Activated naive CD4-positive, alpha-beta T cell treated with anti-CD3 and anti-CD28 coated beads, Interleukin-2, amount 10 ng/mL, durations not matched to agents 7 days and 5 days (primary cell): ENCODE measurements around the gene GRIK1.

Experiments
- CTCF ChIA-PET: fragments of 350-600 bp; sonication (Branson Sonifier 250); formaldehyde crosslinking; loops from one replicate; lab custom pipeline; 2021; ENCODE audit warnings: antibody characterized with exemption; lab: Charles Lee
- DNase-seq: peaks from one replicate; pipeline ENCODE4 v3.0.0-alpha.2; 2020
- H3K27ac Mint-ChIP-seq: one replicate; pipeline ENCODE4 v1.8.0; 2021; ENCODE audit warnings: mild to moderate bottlenecking, moderate library complexity, mixed read lengths
- H3K27me3 Mint-ChIP-seq: one replicate; pipeline ENCODE4 v1.8.0; 2021; ENCODE audit warnings: mild to moderate bottlenecking, mixed read lengths
- H3K36me3 Mint-ChIP-seq: one replicate; pipeline ENCODE4 v1.8.0; 2021; ENCODE audit warnings: mixed read lengths
- H3K4me1 Mint-ChIP-seq: one replicate; pipeline ENCODE4 v1.8.0; 2021; ENCODE audit warnings: mixed read lengths
- H3K4me3 Mint-ChIP-seq: one replicate; pipeline ENCODE4 v1.8.0; 2021; ENCODE audit warnings: mild to moderate bottlenecking, moderate library complexity, mixed read lengths
- H3K9me3 Mint-ChIP-seq: one replicate; pipeline ENCODE4 v1.8.0; 2021; ENCODE audit warnings: mixed read lengths

Gene GRIK1

GRCh38 chr21:29829564-29830275 is 110.1 kb downstream of the GRIK1 start:
- Mint-ChIP-seq H3K27me3 (no peaks in the 10 kb centered on the region), H3K4me3 (no peak overlapping the region), H3K9me3 (peaks cover 3% of the 10 kb centered on the region), H3K27ac (no peak overlapping the region), H3K4me1 (no peaks in the 10 kb centered on the region), H3K36me3 (no peaks in the 10 kb centered on the region)
- DNase-seq: no peak
- CTCF ChIA-PET: interaction anchor here (0.6 kb wide), 1 partner anchor 346 kb away, joined by 3 read pairs; no protein-coding TSS in a partner anchor

- H3K9me3 Mint-ChIP-seq: peaks cover 3% of the 10 kb centered on the region
- no peaks in the 10 kb centered on the region for H3K27me3 Mint-ChIP-seq
- no peaks in the 10 kb centered on the region for H3K4me1 Mint-ChIP-seq
- H3K36me3 Mint-ChIP-seq: no peaks in the 10 kb centered on the region
- CTCF ChIA-PET: no interaction called here
- H3K4me3 Mint-ChIP-seq: no peak overlapping the region
- DNase-seq: no peak
- H3K27ac Mint-ChIP-seq: no peak overlapping the region
Observed at GRCh38 chr21:29827647-29828046, 112.1 kb downstream of the GRIK1 start.

GRCh38 chr21:29827236-29827635 is 112.6 kb downstream of the GRIK1 start:
- Mint-ChIP-seq H3K9me3 (peaks cover 3% of the 10 kb centered on the region), H3K27me3 (no peaks in the 10 kb centered on the region), H3K27ac (no peak overlapping the region), H3K4me1 (no peaks in the 10 kb centered on the region), H3K4me3 (no peak overlapping the region), H3K36me3 (no peaks in the 10 kb centered on the region)
- CTCF ChIA-PET: no interaction called here
- DNase-seq: no peak

- Mint-ChIP-seq H3K9me3 (no peaks in the 10 kb centered on the region), H3K4me3 (no peak overlapping the region), H3K27ac (no peak overlapping the region), H3K27me3 (no peaks in the 10 kb centered on the region), H3K36me3 (no peaks in the 10 kb centered on the region), H3K4me1 (no peaks in the 10 kb centered on the region)
- no peak for DNase-seq
- CTCF ChIA-PET: no interaction called here
Observed at GRCh38 chr21:29826386-29826785, 113.4 kb downstream of the GRIK1 start.

GRCh38 chr21:29825936-29826335 is 113.9 kb downstream of the GRIK1 start:
- Mint-ChIP-seq H3K9me3 (no peaks in the 10 kb centered on the region), H3K36me3 (no peaks in the 10 kb centered on the region), H3K27ac (no peak overlapping the region), H3K27me3 (no peaks in the 10 kb centered on the region), H3K4me1 (no peaks in the 10 kb centered on the region), H3K4me3 (no peak overlapping the region)
- no peak for DNase-seq
- CTCF ChIA-PET: no interaction called here

GRCh38 chr21:29825345-29825744 is 114.5 kb downstream of the GRIK1 start:
- CTCF ChIA-PET: no interaction called here
- no peaks in the 10 kb centered on the region for H3K4me1 Mint-ChIP-seq
- H3K27ac Mint-ChIP-seq: no peak overlapping the region
- no peak for DNase-seq
- H3K4me3 Mint-ChIP-seq: no peak overlapping the region
- no peaks in the 10 kb centered on the region for H3K27me3 Mint-ChIP-seq
- no peaks in the 10 kb centered on the region for H3K36me3 Mint-ChIP-seq
- no peaks in the 10 kb centered on the region for H3K9me3 Mint-ChIP-seq

GRCh38 chr21:29822064-29822463 is 117.7 kb downstream of the GRIK1 start:
- CTCF ChIA-PET: interaction anchor here (1.1 kb wide), 1 partner anchor 27 kb away, joined by 3 read pairs; no protein-coding TSS in a partner anchor
- Mint-ChIP-seq H3K27ac (no peak overlapping the region), H3K4me3 (no peak overlapping the region), H3K36me3 (no peaks in the 10 kb centered on the region), H3K4me1 (no peaks in the 10 kb centered on the region), H3K9me3 (no peaks in the 10 kb centered on the region), H3K27me3 (no peaks in the 10 kb centered on the region)
- no peak for DNase-seq

GRCh38 chr21:29821230-29821629 is 118.6 kb downstream of the GRIK1 start:
- no peak overlapping the region for H3K4me3 Mint-ChIP-seq
- CTCF ChIA-PET: no interaction called here
- H3K27me3 Mint-ChIP-seq: no peaks in the 10 kb centered on the region
- H3K27ac Mint-ChIP-seq: no peak overlapping the region
- H3K9me3 Mint-ChIP-seq: no peaks in the 10 kb centered on the region
- DNase-seq: no peak
- no peaks in the 10 kb centered on the region for H3K4me1 Mint-ChIP-seq
- no peaks in the 10 kb centered on the region for H3K36me3 Mint-ChIP-seq

GRCh38 chr21:29819675-29820326 is 120.0 kb downstream of the GRIK1 start:
- no peak for DNase-seq
- Mint-ChIP-seq H3K27me3 (no peaks in the 10 kb centered on the region), H3K4me3 (no peak overlapping the region), H3K27ac (no peak overlapping the region), H3K9me3 (no peaks in the 10 kb centered on the region), H3K4me1 (no peaks in the 10 kb centered on the region), H3K36me3 (no peaks in the 10 kb centered on the region)
- CTCF ChIA-PET: no interaction called here

GRCh38 chr21:29818383-29818921 is 121.3 kb downstream of the GRIK1 start:
- Mint-ChIP-seq H3K9me3 (no peaks in the 10 kb centered on the region), H3K36me3 (no peaks in the 10 kb centered on the region), H3K4me1 (no peaks in the 10 kb centered on the region), H3K27ac (no peak overlapping the region), H3K4me3 (no peak overlapping the region), H3K27me3 (no peaks in the 10 kb centered on the region)
- CTCF ChIA-PET: no interaction called here
- no peak for DNase-seq

- CTCF ChIA-PET: no interaction called here
- Mint-ChIP-seq H3K4me3 (no peak overlapping the region), H3K4me1 (no peaks in the 10 kb centered on the region), H3K36me3 (no peaks in the 10 kb centered on the region), H3K27me3 (no peaks in the 10 kb centered on the region), H3K9me3 (no peaks in the 10 kb centered on the region), H3K27ac (no peak overlapping the region)
- no peak for DNase-seq
Observed at GRCh38 chr21:29817450-29817849, 122.3 kb downstream of the GRIK1 start.

GRCh38 chr21:29812947-29813346 is 126.8 kb downstream of the GRIK1 start:
- no peaks in the 10 kb centered on the region for H3K4me1 Mint-ChIP-seq
- no peak for DNase-seq
- no peaks in the 10 kb centered on the region for H3K27me3 Mint-ChIP-seq
- CTCF ChIA-PET: no interaction called here
- no peak overlapping the region for H3K4me3 Mint-ChIP-seq
- no peak overlapping the region for H3K27ac Mint-ChIP-seq
- H3K9me3 Mint-ChIP-seq: no peaks in the 10 kb centered on the region
- H3K36me3 Mint-ChIP-seq: no peaks in the 10 kb centered on the region

GRCh38 chr21:29810871-29811270 is 128.9 kb downstream of the GRIK1 start:
- Mint-ChIP-seq H3K4me1 (no peaks in the 10 kb centered on the region), H3K9me3 (no peaks in the 10 kb centered on the region), H3K27me3 (no peaks in the 10 kb centered on the region), H3K27ac (no peak overlapping the region), H3K4me3 (no peak overlapping the region), H3K36me3 (no peaks in the 10 kb centered on the region)
- CTCF ChIA-PET: interaction anchor here (0.8 to 1.3 kb wide), 2 partner anchors 36 to 60 kb away, joined by 3 read pairs; no protein-coding TSS in a partner anchor
- DNase-seq: no peak

GRCh38 chr21:29808153-29808552 is 131.6 kb downstream of the GRIK1 start:
- no peak for DNase-seq
- no peaks in the 10 kb centered on the region for H3K27me3 Mint-ChIP-seq
- H3K4me1 Mint-ChIP-seq: no peaks in the 10 kb centered on the region
- no peak overlapping the region for H3K27ac Mint-ChIP-seq
- CTCF ChIA-PET: no interaction called here
- H3K4me3 Mint-ChIP-seq: no peak overlapping the region
- no peaks in the 10 kb centered on the region for H3K36me3 Mint-ChIP-seq
- no peaks in the 10 kb centered on the region for H3K9me3 Mint-ChIP-seq

- no peaks in the 10 kb centered on the region for H3K9me3 Mint-ChIP-seq
- no peaks in the 10 kb centered on the region for H3K4me1 Mint-ChIP-seq
- H3K4me3 Mint-ChIP-seq: no peak overlapping the region
- no peaks in the 10 kb centered on the region for H3K27me3 Mint-ChIP-seq
- CTCF ChIA-PET: no interaction called here
- H3K36me3 Mint-ChIP-seq: no peaks in the 10 kb centered on the region
- no peak overlapping the region for H3K27ac Mint-ChIP-seq
- no peak for DNase-seq
Observed at GRCh38 chr21:29805105-29805504, 134.7 kb downstream of the GRIK1 start.
